GM12892 (cell line): ENCODE data around the gene SDHAF3.

Experiments used
- POLR2A ChIP-seq: IDR thresholded peaks from 2 replicates; pipeline ENCODE4 v1.6.1; 2011; ENCODE audit warnings: low read depth, low read length, control low read depth
- POLR2AphosphoS5 ChIP-seq: IDR thresholded peaks from 2 replicates; pipeline ENCODE4 v1.6.1; 2011; ENCODE audit warnings: low read depth, low read length, control low read depth

DNA sequence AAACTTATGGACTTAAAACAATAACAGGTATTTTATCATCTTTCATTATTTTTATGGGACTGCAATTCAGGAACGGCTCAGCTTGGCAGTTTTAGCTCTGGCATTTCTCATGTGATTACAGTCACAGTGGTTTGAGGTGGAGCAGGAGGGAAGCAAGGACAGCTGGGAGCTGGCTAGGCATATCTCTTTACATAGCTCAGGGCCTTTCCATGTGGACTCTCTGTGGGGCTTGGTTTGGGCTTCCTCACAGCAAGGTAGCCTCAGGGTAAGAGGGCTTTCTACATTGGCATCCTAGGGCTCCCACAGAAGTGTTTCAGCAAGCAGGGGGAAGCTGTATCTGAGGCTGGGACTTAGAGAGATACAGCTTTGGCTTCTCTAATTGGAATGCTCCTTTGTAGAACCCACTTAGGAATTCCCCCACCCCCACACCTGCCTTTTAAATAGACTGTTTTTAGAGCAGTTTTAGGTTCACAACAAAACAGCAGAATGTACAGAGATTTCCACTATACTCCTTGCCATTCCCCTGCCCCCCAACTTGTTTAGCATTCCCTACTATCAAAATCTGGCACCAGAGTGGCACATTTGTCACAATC lies 26.6 kb upstream of the SDHAF3 start:
- no peak for TF ChIP-seq POLR2AphosphoS5
- no peak for TF ChIP-seq POLR2A
